HCT116 (cell line): ENCODE measurements around the gene NUDT16L1. TPM values are rescaled to one million over a fixed set of nuclear protein-coding genes. Genes with fewer than 3 reads are reported as not detected.

ENCODE experiments used
- ATAC-seq: fragments of 200-7000 bp; cut with Tn5 transposase; 2 replicates; pipeline ENCODE4 v1.9.1; 2020; ENCODE audit warnings: mild to moderate bottlenecking, moderate library complexity
- BruUV-seq: library from RNA; stranded (reverse); fragments of 400-500 nt; replicated peaks from 2 replicates; lab custom pipeline; 2021; lab: Mats Ljungman, UMichigan
- CTCF ChIA-PET: fragments of 300-600 bp; sonication (Branson Sonifier 250); formaldehyde crosslinking; loops from one replicate; lab custom pipeline; 2021; ENCODE audit warnings: antibody characterized with exemption; lab: Charles Lee
- POLR2A ChIA-PET: fragments of 300-600, 350-600 bp; sonication (Branson Sonifier 250); formaldehyde crosslinking; loops from one replicate; lab custom pipeline; 2021; ENCODE audit warnings: antibody characterized with exemption; lab: Charles Lee
- RAD21 ChIA-PET, 2 experiments: fragments of 300-600 bp; sonication (Branson Sonifier 250); formaldehyde crosslinking; loops; one replicate each; lab custom pipeline; 2023; ENCODE audit warnings: low total read pairs in 2 of 2; ENCODE audit not compliant: uncharacterized antibody in 2 of 2, unreplicated experiment in 2 of 2, low non-redundant PET in 1 of 2; lab: Charles Lee
- DNase-seq: peaks from one replicate; pipeline ENCODE4 v3.0.0-alpha.2; 2010; ENCODE audit warnings: low read depth, low spot score
- H2AFZ ChIP-seq: fragments of 200-600 bp; shearing (Covaris generic), sonication (generic); 2 replicates; pipeline ENCODE4 v1.6.1; 2017; ENCODE audit warnings: low read depth, mixed run types, mixed read lengths, antibody characterized with exemption, low read length; ENCODE audit not compliant: poor library complexity, severe bottlenecking
- H3K27ac ChIP-seq: 2 replicates; pipeline ENCODE4 v1.5.1; 2012; ENCODE audit warnings: low read depth, low read length
- H3K27me3 ChIP-seq: fragments of 200-600 bp; sonication (generic); 2 replicates; pipeline ENCODE4 v1.6.1; 2016; ENCODE audit warnings: mixed run types, low read length, mixed read lengths; ENCODE audit not compliant: insufficient read depth
- H3K36me3 ChIP-seq, 2 experiments: fragments of 200-500 bp in 1 of 2; fragments of 200-600 bp in 1 of 2; sonication (Bioruptor generic) in 1 of 2; sonication (generic) in 1 of 2; 2 replicates each; pipeline versions ENCODE4 v1.5.1 to v1.6.1; 2014 to 2016; ENCODE audit warnings: low read length in 2 of 2, inconsistent platforms in 1 of 2, mixed read lengths in 1 of 2, mixed run types in 1 of 2; ENCODE audit not compliant: insufficient read depth in 2 of 2, control insufficient read depth in 1 of 2
- H3K4me1 ChIP-seq, 2 experiments: fragments of 200-600 bp in 1 of 2; sonication (generic) in 1 of 2; 2 replicates each; pipeline versions ENCODE4 v1.5.1 to v1.6.1; 2012 to 2017; ENCODE audit warnings: low read length in 2 of 2, inconsistent platforms in 1 of 2, mild to moderate bottlenecking in 1 of 2, mixed read lengths in 1 of 2, mixed run types in 1 of 2, moderate library complexity in 1 of 2; ENCODE audit not compliant: insufficient read depth in 2 of 2, control insufficient read depth in 1 of 2
- H3K4me2 ChIP-seq: fragments of 200-600 bp; sonication (generic); 2 replicates; pipeline ENCODE4 v1.6.1; 2017; ENCODE audit warnings: mixed run types, low read length, mixed read lengths
- H3K4me3 ChIP-seq, 2 experiments: fragments of 200-600 bp in 1 of 2; sonication (generic) in 1 of 2; replicated peaks in 1 of 2; 2 replicates each; pipeline ENCODE4 v1.5.1; 2011 to 2016; ENCODE audit warnings: low read length in 2 of 2, control low read depth in 1 of 2, low read depth in 1 of 2, mild to moderate bottlenecking in 1 of 2, mixed read lengths in 1 of 2, mixed run types in 1 of 2
- H3K79me2 ChIP-seq: fragments of 200-600 bp; sonication (generic); 2 replicates; pipeline ENCODE4 v1.6.1; 2017; ENCODE audit warnings: mild to moderate bottlenecking, mixed run types, low read length, moderate library complexity, mixed read lengths; ENCODE audit not compliant: insufficient read depth
- H3K9ac ChIP-seq: fragments of 200-600 bp; sonication (generic); 2 replicates; pipeline ENCODE4 v1.6.1; 2016; ENCODE audit warnings: low read length, mixed read lengths
- H3K9me2 ChIP-seq: fragments of 200-600 bp; sonication (generic), shearing (Covaris generic); 2 replicates; pipeline ENCODE4 v1.6.1; 2017; ENCODE audit warnings: mixed run types, mild to moderate bottlenecking, moderate library complexity; ENCODE audit not compliant: insufficient read depth
- H3K9me3 ChIP-seq, 2 experiments: fragments of 200-500 bp in 1 of 2; fragments of 200-600 bp in 1 of 2; sonication (Bioruptor generic) in 1 of 2; sonication (generic) in 1 of 2; 2 replicates each; pipeline ENCODE4 v1.6.1; 2014 to 2017; ENCODE audit warnings: low read length in 2 of 2, mixed read lengths in 2 of 2, inconsistent platforms in 1 of 2, low read depth in 1 of 2, mild to moderate bottlenecking in 1 of 2, mixed run types in 1 of 2, moderate library complexity in 1 of 2; ENCODE audit not compliant: control insufficient read depth in 1 of 2, insufficient read depth in 1 of 2
- H4K20me1 ChIP-seq: fragments of 200-600 bp; sonication (generic), shearing (Covaris generic); 2 replicates; pipeline ENCODE4 v1.6.1; 2017; ENCODE audit warnings: mixed run types, mild to moderate bottlenecking, moderate library complexity; ENCODE audit not compliant: insufficient read depth
- ATF3 ChIP-seq: IDR thresholded peaks from 2 replicates; pipeline ENCODE4 v1.6.1; 2012
- CBX3 ChIP-seq: IDR thresholded peaks from 2 replicates; pipeline ENCODE4 v1.6.1; 2012; ENCODE audit warnings: low read depth
- CEBPB ChIP-seq: IDR thresholded peaks from 2 replicates; pipeline ENCODE4 v1.6.1; 2012; ENCODE audit warnings: low read depth
- EGR1 ChIP-seq: IDR thresholded peaks from 2 replicates; pipeline ENCODE4 v1.6.1; 2012; ENCODE audit warnings: low read depth
- ELF1 ChIP-seq: IDR thresholded peaks from 2 replicates; pipeline ENCODE4 v1.6.1; 2012; ENCODE audit warnings: low read depth, borderline replicate concordance
- EZH2 ChIP-seq: fragments of 200-600 bp; sonication (generic); IDR thresholded peaks from 2 replicates; pipeline ENCODE4 v1.6.1; 2017; ENCODE audit warnings: antibody characterized with exemption, mixed run types
- EZH2phosphoT487 ChIP-seq: fragments of 200-600 bp; IDR thresholded peaks from 2 replicates; pipeline ENCODE4 v1.6.1; 2018; ENCODE audit warnings: antibody characterized with exemption, borderline replicate concordance
- JUND ChIP-seq: IDR thresholded peaks from 2 replicates; pipeline ENCODE4 v1.6.1; 2012
- POLR2A ChIP-seq: IDR thresholded peaks from 2 replicates; pipeline ENCODE4 v1.7.0; 2011; ENCODE audit warnings: borderline replicate concordance; ENCODE audit not compliant: insufficient read depth, insufficient read length; ENCODE audit errors: extremely low read depth
- SIN3A ChIP-seq: IDR thresholded peaks from 2 replicates; pipeline ENCODE4 v1.6.1; 2012; ENCODE audit warnings: low read depth
- SRF ChIP-seq: IDR thresholded peaks from 2 replicates; pipeline ENCODE4 v1.6.1; 2012; ENCODE audit warnings: low read depth
- TCF7L2 ChIP-seq: IDR thresholded peaks from 2 replicates; pipeline ENCODE4 v1.7.0; 2011; ENCODE audit warnings: borderline replicate concordance, inconsistent platforms; ENCODE audit not compliant: insufficient read depth, insufficient read length; ENCODE audit errors: extremely low read depth
- YY1 ChIP-seq: IDR thresholded peaks from 2 replicates; pipeline ENCODE4 v1.6.1; 2011; ENCODE audit warnings: low read length, low read depth, moderate library complexity, mild to moderate bottlenecking; ENCODE audit not compliant: insufficient replicate concordance; ENCODE audit errors: extremely low read depth
- ZNF274 ChIP-seq: fragments of 200-500 bp; sonication (Bioruptor generic); IDR thresholded peaks from 2 replicates; pipeline ENCODE4 v1.6.1; 2014; ENCODE audit warnings: mild to moderate bottlenecking, low read depth, low read length, inconsistent platforms
- intact Hi-C: fragments of 100-400 bp; cut with micrococcal nuclease; formaldehyde crosslinking; loops from 2 replicates; pipeline ENCODE4 v1.10.0; 2022
- total RNA-seq: library from RNA; stranded (reverse); gene quantifications from one replicate; pipeline ENCODE4 v1.2.1, GENCODE V29; 2021; ENCODE audit not compliant: unreplicated experiment
- TF ChIP-seq, protein P1 (sequence below): IDR thresholded peaks from 2 replicates; pipeline ENCODE4 v1.6.1; 2012; ENCODE audit warnings: low read depth

Gene NUDT16L1
- total RNA-seq, 1 experiment from 2014 or later, result 23.4 TPM

- Histone ChIP-seq H3K4me2 (no peak overlapping the region), H2AFZ (no peak overlapping the region), H3K4me3 (no peak overlapping the region), H4K20me1 (no peaks in the 10 kb centered on the region), H3K9me2 (no peaks in the 10 kb centered on the region), H3K9me3 (no peaks in the 10 kb centered on the region), H3K4me1 (peaks cover 2 to 8% of the 10 kb centered on the region in 2 experiments; a peak in 3 of 4 replicates), H3K79me2 (peaks cover 26% of the 10 kb centered on the region), H3K27me3 (no peaks in the 10 kb centered on the region), H3K36me3 (peaks cover 0 to 12% of the 10 kb centered on the region in 2 experiments; a peak in 2 of 4 replicates), H3K9ac (no peak overlapping the region), H3K27ac (no peak overlapping the region)
- no peak for TF ChIP-seq CEBPB
- TF ChIP-seq ZNF274, result no peak
- TF ChIP-seq CBX3, result no peak
- TF ChIP-seq SRF, result no peak
- TF ChIP-seq ATF3, result no peak
- no peak for TF ChIP-seq EGR1
- TF ChIP-seq, protein P1, sequence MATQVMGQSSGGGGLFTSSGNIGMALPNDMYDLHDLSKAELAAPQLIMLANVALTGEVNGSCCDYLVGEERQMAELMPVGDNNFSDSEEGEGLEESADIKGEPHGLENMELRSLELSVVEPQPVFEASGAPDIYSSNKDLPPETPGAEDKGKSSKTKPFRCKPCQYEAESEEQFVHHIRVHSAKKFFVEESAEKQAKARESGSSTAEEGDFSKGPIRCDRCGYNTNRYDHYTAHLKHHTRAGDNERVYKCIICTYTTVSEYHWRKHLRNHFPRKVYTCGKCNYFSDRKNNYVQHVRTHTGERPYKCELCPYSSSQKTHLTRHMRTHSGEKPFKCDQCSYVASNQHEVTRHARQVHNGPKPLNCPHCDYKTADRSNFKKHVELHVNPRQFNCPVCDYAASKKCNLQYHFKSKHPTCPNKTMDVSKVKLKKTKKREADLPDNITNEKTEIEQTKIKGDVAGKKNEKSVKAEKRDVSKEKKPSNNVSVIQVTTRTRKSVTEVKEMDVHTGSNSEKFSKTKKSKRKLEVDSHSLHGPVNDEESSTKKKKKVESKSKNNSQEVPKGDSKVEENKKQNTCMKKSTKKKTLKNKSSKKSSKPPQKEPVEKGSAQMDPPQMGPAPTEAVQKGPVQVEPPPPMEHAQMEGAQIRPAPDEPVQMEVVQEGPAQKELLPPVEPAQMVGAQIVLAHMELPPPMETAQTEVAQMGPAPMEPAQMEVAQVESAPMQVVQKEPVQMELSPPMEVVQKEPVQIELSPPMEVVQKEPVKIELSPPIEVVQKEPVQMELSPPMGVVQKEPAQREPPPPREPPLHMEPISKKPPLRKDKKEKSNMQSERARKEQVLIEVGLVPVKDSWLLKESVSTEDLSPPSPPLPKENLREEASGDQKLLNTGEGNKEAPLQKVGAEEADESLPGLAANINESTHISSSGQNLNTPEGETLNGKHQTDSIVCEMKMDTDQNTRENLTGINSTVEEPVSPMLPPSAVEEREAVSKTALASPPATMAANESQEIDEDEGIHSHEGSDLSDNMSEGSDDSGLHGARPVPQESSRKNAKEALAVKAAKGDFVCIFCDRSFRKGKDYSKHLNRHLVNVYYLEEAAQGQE, result no peak
- TF ChIP-seq POLR2A, result no peak
- no peak for TF ChIP-seq EZH2
- no peak for TF ChIP-seq SIN3A
- no peak for TF ChIP-seq TCF7L2
- no peak for TF ChIP-seq ELF1
- no peak for TF ChIP-seq JUND
- no peak for TF ChIP-seq EZH2phosphoT487
- TF ChIP-seq YY1, result no peak
- ChIA-PET POLR2A (no interaction called here), RAD21 (no interaction called here), CTCF (no interaction called here)
- no peak for DNase-seq
- ATAC-seq, result no peak
- no TSS peak for BruUV-seq
- intact Hi-C loops, result loop anchor here (10.0 kb wide), 1 partner anchor 137 kb away; no protein-coding TSS in a partner anchor
These were observed 41.5 kb upstream of the NUDT16L1 start for GRCh38 chr16:4651827-4652226.
